HG03571 (cell line): ENCODE results near the gene APPBP2.
"Not testable (repeated sequence)": the region's sequence is repeated elsewhere in the genome, so short reads cannot be mapped to it uniquely, and the experiment has no call there.

Experiments
- ATAC-seq: cut with Tn5 transposase; IDR thresholded peaks from one replicate; pipeline ENCODE4 v1.9.1; 2021; ENCODE audit not compliant: unreplicated experiment

Gene APPBP2

GRCh38 chr17:60501589-60501988 is 24.5 kb downstream of the APPBP2 start:
- ATAC-seq = no peak

GRCh38 chr17:60496041-60496440 is 30.0 kb downstream of the APPBP2 start:
- no peak for ATAC-seq

- ATAC-seq = no peak
Measured at GRCh38 chr17:60495260-60495659, 30.8 kb downstream of the APPBP2 start.

GRCh38 chr17:60493847-60494321 is 32.2 kb downstream of the APPBP2 start:
- ATAC-seq = no peak

GRCh38 chr17:60491771-60492170 is 34.3 kb downstream of the APPBP2 start:
- ATAC-seq = no peak

- not testable (repeated sequence) for ATAC-seq
Measured at GRCh38 chr17:60490594-60490993, 35.4 kb downstream of the APPBP2 start.

- no peak for ATAC-seq
Measured at GRCh38 chr17:60481604-60482003, 44.4 kb downstream of the APPBP2 start.

GRCh38 chr17:60473788-60474187 is 52.3 kb downstream of the APPBP2 start:
- no peak for ATAC-seq

- no peak for ATAC-seq
Measured at GRCh38 chr17:60472449-60472848, 53.6 kb downstream of the APPBP2 start.

GRCh38 chr17:60471451-60471850 is 54.6 kb downstream of the APPBP2 start:
- no peak for ATAC-seq

GRCh38 chr17:60468371-60468770 is 57.7 kb downstream of the APPBP2 start:
- no peak for ATAC-seq

- no peak for ATAC-seq
Measured at GRCh38 chr17:60464343-60464742, 61.7 kb downstream of the APPBP2 start.

GRCh38 chr17:60463157-60463835 is 62.7 kb downstream of the APPBP2 start:
- no peak for ATAC-seq

GRCh38 chr17:60461584-60461983 is 64.5 kb downstream of the APPBP2 start:
- ATAC-seq = no peak

- no peak for ATAC-seq
Measured at GRCh38 chr17:60457148-60457547, 68.9 kb downstream of the APPBP2 start.

- ATAC-seq = no peak
Measured at GRCh38 chr17:60455378-60455777, 70.7 kb downstream of the APPBP2 start.

GRCh38 chr17:60451965-60452364 is 74.1 kb downstream of the APPBP2 start:
- no peak for ATAC-seq

GRCh38 chr17:60451071-60451470 is 75.0 kb downstream of the APPBP2 start:
- no peak for ATAC-seq

- no peak for ATAC-seq
Measured at GRCh38 chr17:60447375-60447774, 78.7 kb downstream of the APPBP2 start.

GRCh38 chr17:60445144-60445543 is 80.9 kb downstream of the APPBP2 start:
- ATAC-seq = no peak

- no peak for ATAC-seq
Measured at GRCh38 chr17:60443713-60444112, 82.3 kb downstream of the APPBP2 start.

GRCh38 chr17:60442271-60443173 is 83.5 kb downstream of the APPBP2 start:
- no peak for ATAC-seq
